HepG2 (cell line): ENCODE measurements around the gene GJD3. TPM values are rescaled to one million over a fixed set of nuclear protein-coding genes. Genes with fewer than 3 reads are reported as not detected.

Source experiments
- ASH2L ChIP-seq: fragments of 300-600, 200-600 bp; sonication (generic); IDR thresholded peaks from 2 replicates; pipeline ENCODE4 v1.7.0; 2017; ENCODE audit warnings: low read depth, mild to moderate bottlenecking, moderate library complexity, mixed read lengths, low read length; ENCODE audit not compliant: insufficient read length
- BCLAF1 ChIP-seq: fragments of 450-650 bp; IDR thresholded peaks from 2 replicates; pipeline ENCODE4 v1.6.1; 2017; ENCODE audit warnings: mild to moderate bottlenecking
- CBFB ChIP-seq: sonication (generic); formaldehyde crosslinking; IDR thresholded peaks from 2 replicates; pipeline ENCODE4 v1.4.0; 2020; ENCODE audit warnings: missing genetic modification reagents
- CENPBD1 ChIP-seq: sonication (generic); formaldehyde crosslinking; IDR thresholded peaks from 2 replicates; pipeline ENCODE4 v1.8.0; 2022; ENCODE audit warnings: missing genetic modification reagents, low read depth, mild to moderate bottlenecking, borderline replicate concordance
- CHCHD3 ChIP-seq: sonication (generic); formaldehyde crosslinking; IDR thresholded peaks from 2 replicates; pipeline ENCODE4 v1.8.0; 2022; ENCODE audit warnings: mild to moderate bottlenecking, missing genetic modification reagents, moderate library complexity
- FIP1L1 ChIP-seq: fragments of 200-400 bp; formaldehyde crosslinking; IDR thresholded peaks from 2 replicates; pipeline ENCODE4 v1.6.1; 2018; ENCODE audit warnings: low read depth, mild to moderate bottlenecking, low read length, moderate library complexity, borderline replicate concordance; ENCODE audit not compliant: insufficient read depth
- GRHL1 ChIP-seq: sonication (generic); formaldehyde crosslinking; conservative IDR thresholded peaks from 2 replicates; pipeline ENCODE4 v1.8.0; 2022; ENCODE audit warnings: missing genetic modification reagents
- HIC2 ChIP-seq: sonication (generic); formaldehyde crosslinking; IDR thresholded peaks from 2 replicates; pipeline ENCODE4 v1.9.0; 2022; ENCODE audit warnings: low read depth, missing genetic modification reagents
- MIER3 ChIP-seq: IDR thresholded peaks from 2 replicates; pipeline ENCODE4 v1.6.1; 2016; ENCODE audit warnings: missing compliant biosample characterization, borderline replicate concordance
- MNT ChIP-seq: fragments of 450-650 bp; IDR thresholded peaks from 2 replicates; pipeline ENCODE4 v1.6.1; 2016
- NR2F1 ChIP-seq, 2 experiments: fragments of 450-650 bp in 1 of 2; formaldehyde crosslinking in 1 of 2; IDR thresholded peaks; 2 replicates each; pipeline versions ENCODE4 v1.5.0 to v1.6.1; 2016 to 2020; ENCODE audit warnings: mild to moderate bottlenecking in 1 of 2, missing compliant biosample characterization in 1 of 2, missing genetic modification reagents in 1 of 2, moderate library complexity in 1 of 2
- PLRG1 ChIP-seq: fragments of 450-650 bp; conservative IDR thresholded peaks from 2 replicates; pipeline ENCODE4 v1.6.1; 2016
- POGZ ChIP-seq: sonication (generic); formaldehyde crosslinking; IDR thresholded peaks from 2 replicates; pipeline ENCODE4 v1.4.0; 2020; ENCODE audit warnings: mild to moderate bottlenecking, missing genetic modification reagents
- SKIL ChIP-seq: sonication (generic); formaldehyde crosslinking; IDR thresholded peaks from 2 replicates; pipeline ENCODE4 v1.8.0; 2022; ENCODE audit warnings: missing genetic modification reagents, mild to moderate bottlenecking, moderate library complexity, borderline replicate concordance
- THAP7 ChIP-seq: sonication (generic); formaldehyde crosslinking; IDR thresholded peaks from 2 replicates; pipeline ENCODE4 v1.8.1; 2023; ENCODE audit warnings: mild to moderate bottlenecking, missing genetic modification reagents
- ZNF570 ChIP-seq: sonication (generic); formaldehyde crosslinking; IDR thresholded peaks from 2 replicates; pipeline ENCODE4 v1.4.0; 2020; ENCODE audit warnings: mild to moderate bottlenecking, missing genetic modification reagents, borderline replicate concordance
- polyA plus RNA-seq, 8 experiments: library from polyadenylated mRNA; depleted of rRNA in 3 of 8; stranded (reverse) in 7 of 8; unstranded in 1 of 8; fragments of >200 nt; fragmentation: Illumina TruSeq in 4 of 8; extraction: Trizol in 4 of 8; gene quantifications; 2 replicates each; pipeline versions ENCODE4 v1.2.1 to v1.2.3, GENCODE V29; 2011 to 2016; ENCODE audit warnings: low read depth in 4 of 8, missing spikeins in 1 of 8, mixed read lengths in 1 of 8; ENCODE audit not compliant: insufficient read depth in 1 of 8
- total RNA-seq, 5 experiments: library from RNA; depleted of rRNA; stranded (reverse); fragments of >200 nt; fragmentation: Illumina TruSeq; extraction: Trizol; gene quantifications; 2 replicates each; pipeline ENCODE4 v1.2.3, GENCODE V29; 2016; ENCODE audit warnings: low read depth in 1 of 5

The GJD3 gene
- total and polyA plus RNA-seq, 2 of the 13 experiments (the other 11 are each of a cell fraction or from before 2014, with no cell fraction given): not detected

- TF ChIP-seq ASH2L (no peak), POGZ (CRISPR knock-in tag) (no peak), PLRG1 (no peak), ZNF570 (CRISPR knock-in tag) (no peak), MNT (no peak), FIP1L1 (no peak), BCLAF1 (no peak), GRHL1 (CRISPR knock-in tag) (no peak), MIER3 (no peak; the same call in 1 of the 2 replicates), THAP7 (no peak), CENPBD1 (CRISPR knock-in tag) (no peak), CHCHD3 (no peak), CBFB (CRISPR knock-in tag) (no peak), SKIL (CRISPR knock-in tag) (0 out of 2 replicates have a peak, but pooled peaks have one; percentile 14), NR2F1 (CRISPR knock-in tag; IDR thresholded peaks at IDR 0.05) (peak; percentile 91), HIC2 (CRISPR knock-in tag) (peak; percentile 48; the same call in 1 of the 2 replicates)
These were observed 38.3 kb downstream of the GJD3 start (continued) for GRCh38 chr17:40326014-40326831.
